Spleen (tissue), 7 donors: Measurements from ENCODE around the gene LBR.

Source experiments
- CTCF ChIP-seq, 11 experiments: fragments of 200-600 bp in 7 of 11; fragments of 450-650 bp in 4 of 11; sonication (generic) in 4 of 11; IDR thresholded peaks in 8 of 11; conservative IDR thresholded peaks in 3 of 11; 1 replicate in 7 of 11; 2 replicates in 4 of 11; pipeline versions ENCODE4 v1.4.0 to v1.8.0; 2016 to 2021; ENCODE audit warnings: antibody characterized with exemption in 11 of 11, inconsistent platforms in 4 of 11, mild to moderate bottlenecking in 1 of 11
- POLR2A ChIP-seq, 3 donors: fragments of 450-650 bp; IDR thresholded peaks; one replicate each; pipeline ENCODE4 v1.5.1; 2017; ENCODE audit warnings: antibody characterized with exemption in 3 of 3, mild to moderate bottlenecking in 1 of 3
- POLR2AphosphoS5 ChIP-seq, 3 donors: sonication (generic); formaldehyde crosslinking; IDR thresholded peaks; one replicate each; pipeline ENCODE4 v1.5.1; 2017; ENCODE audit warnings: antibody characterized with exemption in 3 of 3
- donor health status: DM: no; HTN: no; CAD: no; lungs with moderate emphysema.
- donor health status: DM: no; HTN: no; CAD: no.
- donor health status: DM: no; HTN: no; CAD: no.

GRCh38 chr1:225454733-225455132 is 26.9 kb upstream of the LBR start:
- TF ChIP-seq POLR2AphosphoS5 (IDR thresholded peaks at IDR 0.05) (no peak), CTCF (IDR thresholded peaks at IDR 0.05 in 8 of 11, conservative IDR thresholded peaks at IDR 0.05 in 3 of 11) (no peak), POLR2A (IDR thresholded peaks at IDR 0.05) (no peak)
